ENCODE data around the gene C1orf167.

C1orf167 gene

DNA sequence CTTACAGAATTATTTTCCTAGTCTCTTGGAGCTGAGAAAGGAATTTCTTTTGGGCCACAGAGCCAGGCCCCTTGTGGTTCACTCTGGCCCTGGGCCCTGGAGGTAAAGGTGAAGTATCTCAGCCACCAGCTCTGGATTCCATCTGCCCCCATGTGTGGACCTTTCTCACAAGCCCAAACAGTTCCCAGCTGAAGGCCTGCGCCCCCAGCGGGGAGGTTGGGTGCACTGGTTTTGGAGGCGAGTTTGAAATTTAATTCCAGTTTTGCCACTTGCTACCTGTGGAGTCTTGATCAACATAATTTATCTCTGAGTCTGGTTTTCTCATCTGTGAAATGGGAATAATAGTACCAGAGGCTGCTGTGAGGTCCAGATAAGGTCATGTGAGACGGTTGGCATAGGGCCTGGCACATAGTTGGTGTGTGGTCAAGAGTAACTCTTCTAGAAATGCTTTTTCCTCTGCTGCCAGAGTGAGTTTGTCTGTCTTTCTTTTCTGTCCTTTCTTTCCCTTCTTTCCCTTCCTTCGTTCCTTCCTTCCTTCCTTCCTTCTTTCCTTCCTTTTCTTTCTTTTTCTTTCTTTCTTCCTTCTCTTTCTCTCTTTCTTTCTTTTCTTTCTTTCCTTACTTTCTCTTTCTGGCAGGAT, 20.0 kb upstream of the C1orf167 start:
- TF ChIP-seq JUND (IDR thresholded peaks at IDR 0.05; ENCODE audit: low read depth): no peak
- in situ Hi-C loops (cut with HindIII; ENCODE audit: low pct_unique_long_range_greater_than_20kb, low sequenced_read_pairs): no loop called here
- no peak for DNase-seq (ENCODE audit: low read depth in 1 of 2, low spot score in 1 of 2)

DNA sequence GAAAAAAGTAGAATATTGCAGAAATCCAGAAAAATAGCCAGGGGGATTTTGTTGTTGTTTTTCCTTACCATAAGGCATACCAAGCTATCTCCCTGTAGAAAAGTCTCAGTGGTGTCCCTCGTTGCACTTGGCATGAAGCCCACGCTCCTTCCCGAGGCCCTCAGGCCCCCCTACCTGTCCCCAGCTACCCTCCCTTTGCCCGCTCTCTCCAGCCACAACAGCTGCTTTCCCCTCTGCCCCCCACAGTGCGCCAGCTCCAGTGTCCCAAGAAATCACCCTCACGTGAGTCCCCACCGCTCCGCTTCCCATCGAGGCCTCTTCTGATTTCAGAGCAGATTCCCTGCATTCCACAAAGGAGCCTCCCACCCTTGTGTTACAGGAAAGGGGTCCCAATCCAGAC, 17.7 kb upstream of the C1orf167 start:
- in situ Hi-C loops (cut with HindIII; ENCODE audit: low pct_unique_long_range_greater_than_20kb, low sequenced_read_pairs): no loop called here

DNA sequence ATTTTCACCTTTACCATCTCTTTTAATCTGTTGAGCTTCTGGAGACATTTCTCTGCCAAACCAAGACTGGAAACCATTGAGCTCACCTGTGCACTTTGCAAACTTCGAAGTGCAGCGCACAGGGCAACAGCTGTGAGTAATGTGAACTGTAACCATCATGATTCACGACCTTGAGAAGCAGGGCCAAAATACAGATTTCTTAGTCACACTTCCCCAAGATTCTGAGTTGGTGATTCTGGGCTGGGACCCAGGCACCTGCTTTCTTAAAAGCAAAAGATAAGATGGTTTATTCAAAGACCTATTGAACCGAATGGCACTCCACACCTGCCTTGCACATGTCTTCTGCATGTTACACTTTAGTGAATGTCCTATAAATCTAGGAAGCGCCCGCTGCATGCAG, 15.9 kb upstream of the C1orf167 start:
- TF ChIP-seq JUND (IDR thresholded peaks at IDR 0.05; ENCODE audit: low read depth): no peak
- in situ Hi-C loops (cut with HindIII; ENCODE audit: low pct_unique_long_range_greater_than_20kb, low sequenced_read_pairs): no loop called here
- DNase-seq (ENCODE audit: low read depth in 1 of 2, low spot score in 1 of 2): no peak

More for the DNA sequence above, 17.7 kb upstream of the C1orf167 start:
- TF ChIP-seq JUND (IDR thresholded peaks at IDR 0.05; ENCODE audit: low read depth): no peak
- DNase-seq (ENCODE audit: low read depth in 1 of 2, low spot score in 1 of 2): no peak

GRCh38 chr1:11746795-11747487, 15.1 kb upstream of the C1orf167 start:
- no peak for TF ChIP-seq JUND (IDR thresholded peaks at IDR 0.05; ENCODE audit: low read depth)
- DNase-seq (ENCODE audit: low read depth in 1 of 2, low spot score in 1 of 2): no peak

DNA sequence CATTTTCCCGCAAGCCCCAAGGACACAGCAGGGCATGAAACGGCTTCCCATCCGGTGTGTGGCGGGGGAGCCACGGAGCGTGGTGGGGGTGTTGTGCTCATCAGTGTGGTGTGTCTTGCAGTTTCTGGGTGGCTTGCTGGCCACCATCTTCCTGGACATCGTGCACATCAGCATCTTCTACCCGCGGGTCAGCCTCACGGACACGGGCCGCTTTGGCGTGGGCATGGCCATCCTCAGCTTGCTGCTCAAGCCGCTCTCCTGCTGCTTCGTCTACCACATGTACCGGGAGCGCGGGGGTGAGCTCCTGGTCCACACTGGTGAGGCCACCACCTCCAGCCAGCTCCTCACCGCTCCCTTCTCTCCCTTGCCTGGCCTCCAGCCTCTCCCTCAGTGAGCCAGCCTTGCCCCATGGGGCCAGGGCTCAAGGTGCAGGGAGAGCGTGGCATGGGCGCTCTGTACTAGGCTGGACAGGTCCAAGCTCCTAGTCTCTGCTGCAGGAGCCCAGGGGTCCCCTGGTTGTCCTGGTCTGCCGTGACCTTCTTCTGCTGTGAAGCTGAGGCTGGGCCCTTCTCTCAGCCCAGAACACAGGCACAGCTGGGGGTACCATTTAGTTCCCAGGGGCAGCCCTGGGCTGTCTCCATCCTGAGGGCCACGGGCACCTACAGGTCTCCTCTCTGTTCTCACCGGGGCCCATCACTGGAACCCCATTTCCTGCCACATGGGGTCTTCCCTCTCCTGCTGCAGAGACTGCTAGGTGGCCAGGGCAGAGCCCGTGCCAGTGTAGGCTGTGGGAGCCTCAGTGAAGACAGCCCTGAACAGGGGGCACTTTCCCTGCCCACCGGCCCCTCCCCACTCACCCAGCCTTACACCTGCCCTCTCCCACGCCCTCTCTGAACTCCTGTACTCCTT, 13.4 kb upstream of the C1orf167 start:
- DNase-seq (ENCODE audit: low read depth in 1 of 2, low spot score in 1 of 2): no peak
- in situ Hi-C loops (cut with HindIII; ENCODE audit: low pct_unique_long_range_greater_than_20kb, low sequenced_read_pairs): no loop called here
- no peak for TF ChIP-seq JUND (IDR thresholded peaks at IDR 0.05; ENCODE audit: low read depth)

More at GRCh38 chr1:11746795-11747487, 15.1 kb upstream of the C1orf167 start:
- in situ Hi-C loops (cut with HindIII; ENCODE audit: low pct_unique_long_range_greater_than_20kb, low sequenced_read_pairs): no loop called here

GRCh38 chr1:11749203-11749689, 12.7 kb upstream of the C1orf167 start:
- in situ Hi-C loops (cut with HindIII; ENCODE audit: low pct_unique_long_range_greater_than_20kb, low sequenced_read_pairs): no loop called here
- TF ChIP-seq JUND (IDR thresholded peaks at IDR 0.05; ENCODE audit: low read depth): no peak

GRCh38 chr1:11749996-11750395, 12.0 kb upstream of the C1orf167 start:
- DNase-seq (ENCODE audit: low read depth in 1 of 2, low spot score in 1 of 2): no peak
- no peak for TF ChIP-seq JUND (IDR thresholded peaks at IDR 0.05; ENCODE audit: low read depth)
- in situ Hi-C loops (cut with HindIII; ENCODE audit: low pct_unique_long_range_greater_than_20kb, low sequenced_read_pairs): no loop called here

More at GRCh38 chr1:11749203-11749689, 12.7 kb upstream of the C1orf167 start:
- DNase-seq (ENCODE audit: low read depth in 1 of 2, low spot score in 1 of 2): no peak

GRCh38 chr1:11751087-11751486, 10.9 kb upstream of the C1orf167 start:
- in situ Hi-C loops (cut with HindIII; ENCODE audit: low pct_unique_long_range_greater_than_20kb, low sequenced_read_pairs): no loop called here
- no peak for TF ChIP-seq JUND (IDR thresholded peaks at IDR 0.05; ENCODE audit: low read depth)
- no peak for DNase-seq (ENCODE audit: low read depth in 1 of 2, low spot score in 1 of 2)

DNA sequence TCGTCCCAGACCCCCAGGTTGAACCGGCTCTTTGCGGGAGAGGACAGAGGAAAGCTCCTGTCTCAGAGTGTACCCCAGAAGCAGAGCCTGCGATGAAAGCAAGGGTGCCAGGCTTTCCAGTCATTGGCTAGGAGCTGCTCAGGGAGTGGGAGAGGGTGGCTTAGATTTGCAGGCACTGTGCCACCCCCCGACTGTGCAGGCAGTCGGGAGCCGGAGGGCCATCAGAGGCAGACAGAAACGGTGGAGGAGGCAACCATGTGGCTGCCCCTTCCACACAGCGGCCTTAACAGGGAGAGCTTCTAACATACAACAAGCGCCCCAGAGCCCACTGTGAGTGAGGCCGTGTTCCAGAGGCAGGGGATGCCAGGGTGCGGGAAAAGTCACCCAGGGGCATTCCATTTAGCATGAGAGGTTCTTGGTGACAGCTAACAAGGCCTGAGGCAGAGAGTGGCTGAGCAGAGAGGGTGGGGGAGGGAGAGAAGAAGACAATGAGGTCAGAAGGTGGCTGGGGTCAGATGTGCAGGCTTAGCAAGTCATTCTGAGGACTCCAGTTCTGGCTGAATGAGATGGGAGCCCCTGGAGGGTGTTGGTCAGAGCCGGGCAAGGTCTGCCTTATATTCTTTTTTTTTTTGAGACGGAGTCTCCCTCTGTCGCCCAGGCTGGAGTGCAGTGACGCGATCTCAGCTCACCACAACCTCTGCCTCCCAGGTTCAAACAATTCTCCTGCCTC, 9.5 kb upstream of the C1orf167 start:
- no peak for TF ChIP-seq JUND (IDR thresholded peaks at IDR 0.05; ENCODE audit: low read depth)
- no peak for DNase-seq (ENCODE audit: low read depth in 1 of 2, low spot score in 1 of 2)
- in situ Hi-C loops (cut with HindIII; ENCODE audit: low pct_unique_long_range_greater_than_20kb, low sequenced_read_pairs): no loop called here

- no peak for DNase-seq (ENCODE audit: low read depth in 1 of 2, low spot score in 1 of 2)
- no peak for TF ChIP-seq JUND (IDR thresholded peaks at IDR 0.05; ENCODE audit: low read depth)
- in situ Hi-C loops (cut with HindIII; ENCODE audit: low pct_unique_long_range_greater_than_20kb, low sequenced_read_pairs): no loop called here
Observed at GRCh38 chr1:11753555-11754208, 8.3 kb upstream of the C1orf167 start.

- no peak for TF ChIP-seq JUND (IDR thresholded peaks at IDR 0.05; ENCODE audit: low read depth)
- in situ Hi-C loops (cut with HindIII; ENCODE audit: low pct_unique_long_range_greater_than_20kb, low sequenced_read_pairs): no loop called here
- no peak for DNase-seq (ENCODE audit: low read depth in 1 of 2, low spot score in 1 of 2)
Observed at GRCh38 chr1:11757047-11757446, 4.9 kb upstream of the C1orf167 start.

- in situ Hi-C loops (cut with HindIII; ENCODE audit: low pct_unique_long_range_greater_than_20kb, low sequenced_read_pairs): no loop called here
- no peak for DNase-seq (ENCODE audit: low read depth in 1 of 2, low spot score in 1 of 2)
- TF ChIP-seq JUND (IDR thresholded peaks at IDR 0.05; ENCODE audit: low read depth): no peak
Observed at GRCh38 chr1:11759791-11760190, 2.2 kb upstream of the C1orf167 start.

Data from T47D (cell line).